SK-N-SH (cell line): ENCODE results near the gene CDC6. TPM values are rescaled to one million over a fixed set of nuclear protein-coding genes. Genes with fewer than 3 reads are reported as not detected.
A peak's percentile ranks its signal among the peaks of the same experiment; 100 is the strongest.

Source experiments
- CTCF ChIA-PET: fragments of 300-600, 350-600 bp; formaldehyde crosslinking; extraction: SDS; loops from one replicate; lab custom pipeline; 2021; lab: Yijun Ruan, JAX
- POLR2A ChIA-PET: fragments of 350-600 bp; sonication (Branson Sonifier 250); formaldehyde crosslinking; extraction: SDS; loops from one replicate; lab custom pipeline; 2020; ENCODE audit warnings: antibody characterized with exemption, inconsistent platforms; lab: Yijun Ruan, JAX
- DNase-seq: peaks from one replicate; pipeline ENCODE4 v3.0.0; 2012
- H2AFZ ChIP-seq: fragments of 200-600 bp; sonication (generic); 2 replicates; pipeline ENCODE4 v1.8.1; 2016; ENCODE audit warnings: antibody characterized with exemption, mild to moderate bottlenecking, low read depth
- H3F3A ChIP-seq: fragments of 200-600 bp; sonication (generic); replicated peaks from 2 replicates; pipeline ENCODE3; 2016; ENCODE audit warnings: antibody characterized with exemption, mild to moderate bottlenecking; ENCODE audit not compliant: insufficient read depth
- H3K27ac ChIP-seq, 2 experiments: fragments of 200-500 bp in 1 of 2; fragments of 200-600 bp in 1 of 2; sonication (Bioruptor generic) in 1 of 2; sonication (generic), shearing (Covaris generic) in 1 of 2; 2 replicates each; pipeline versions ENCODE4 v1.5.1 to v1.6.1; 2014 to 2016; ENCODE audit warnings: low read depth in 2 of 2, inconsistent platforms in 1 of 2, low read length in 1 of 2, mild to moderate bottlenecking in 1 of 2, mixed read lengths in 1 of 2
- H3K27me3 ChIP-seq: fragments of 200-600 bp; sonication (generic), shearing (Covaris generic); 2 replicates; pipeline ENCODE4 v1.6.1; 2016; ENCODE audit warnings: mixed run types; ENCODE audit not compliant: insufficient read depth
- H3K36me3 ChIP-seq, 2 experiments: fragments of 200-500 bp in 1 of 2; fragments of 200-600 bp in 1 of 2; sonication (Bioruptor generic) in 1 of 2; sonication (generic) in 1 of 2; replicated peaks in 1 of 2; 2 replicates each; pipeline versions ENCODE3 to v1.5.1; 2014 to 2016; ENCODE audit warnings: low read length in 1 of 2, mild to moderate bottlenecking in 1 of 2; ENCODE audit not compliant: insufficient read depth in 2 of 2, control insufficient read depth in 1 of 2
- H3K4me1 ChIP-seq, 2 experiments: fragments of 200-500 bp in 1 of 2; fragments of 200-600 bp in 1 of 2; sonication (Bioruptor generic) in 1 of 2; sonication (generic), shearing (Covaris generic) in 1 of 2; 2 replicates each; pipeline versions ENCODE4 v1.5.1 to v1.6.1; 2014 to 2016; ENCODE audit warnings: low read depth in 1 of 2, low read length in 1 of 2, mixed run types in 1 of 2; ENCODE audit not compliant: insufficient read depth in 2 of 2, control insufficient read depth in 1 of 2
- H3K4me2 ChIP-seq: fragments of 200-600 bp; sonication (generic), shearing (Covaris generic); 2 replicates; pipeline ENCODE4 v1.6.1; 2017; ENCODE audit warnings: mixed run types
- H3K4me3 ChIP-seq, 2 experiments: fragments of 200-500 bp in 1 of 2; fragments of 200-600 bp in 1 of 2; sonication (Bioruptor generic) in 1 of 2; sonication (generic), shearing (Covaris generic) in 1 of 2; 2 replicates each; pipeline versions ENCODE4 v1.5.1 to v1.8.1; 2014 to 2016; ENCODE audit warnings: low read depth in 2 of 2, inconsistent platforms in 1 of 2, low read length in 1 of 2, mild to moderate bottlenecking in 1 of 2, mixed read lengths in 1 of 2, moderate library complexity in 1 of 2
- H3K79me2 ChIP-seq: fragments of 200-600 bp; sonication (generic); 2 replicates; pipeline ENCODE4 v1.8.1; 2017; ENCODE audit warnings: mild to moderate bottlenecking; ENCODE audit not compliant: insufficient read depth
- H3K9ac ChIP-seq: fragments of 200-600 bp; sonication (generic); 2 replicates; pipeline ENCODE4 v1.6.1; 2017; ENCODE audit warnings: mixed run types
- H3K9me2 ChIP-seq: fragments of 200-600 bp; sonication (generic); 2 replicates; pipeline ENCODE4 v1.6.1; 2017; ENCODE audit warnings: mixed run types
- H3K9me3 ChIP-seq: fragments of 200-600 bp; sonication (generic); 2 replicates; pipeline ENCODE4 v1.6.1; 2017; ENCODE audit warnings: mixed run types, mild to moderate bottlenecking, moderate library complexity
- H4K20me1 ChIP-seq: fragments of 200-600 bp; sonication (generic); 2 replicates; pipeline ENCODE4 v1.6.1; 2017; ENCODE audit warnings: mild to moderate bottlenecking, mixed run types; ENCODE audit not compliant: insufficient read depth
- ELF1 ChIP-seq: IDR thresholded peaks from 2 replicates; pipeline ENCODE4 v1.4.0; 2012
- FOXJ3 ChIP-seq: sonication (generic); formaldehyde crosslinking; IDR thresholded peaks from 2 replicates; pipeline ENCODE4 v1.5.1; 2020; ENCODE audit warnings: mild to moderate bottlenecking, missing genetic modification reagents
- GABPA ChIP-seq: IDR thresholded peaks from 2 replicates; pipeline ENCODE4 v1.4.0; 2012; ENCODE audit warnings: low read depth, mild to moderate bottlenecking
- IRF3 ChIP-seq: fragments of 150-350 bp; IDR thresholded peaks from 2 replicates; pipeline ENCODE4 v1.6.1; 2016; ENCODE audit warnings: mild to moderate bottlenecking, low read depth, low read length
- MAX ChIP-seq: IDR thresholded peaks from 2 replicates; pipeline ENCODE4 v1.4.0; 2012; ENCODE audit warnings: low read depth
- MEF2A ChIP-seq: IDR thresholded peaks from 2 replicates; pipeline ENCODE4 v1.4.0; 2012; ENCODE audit warnings: low read depth, borderline replicate concordance
- MXI1 ChIP-seq: IDR thresholded peaks from 2 replicates; pipeline ENCODE4 v1.6.1; 2012; ENCODE audit warnings: mild to moderate bottlenecking, low read depth, low read length, improper control_type of control experiment
- NFIC ChIP-seq: IDR thresholded peaks from 2 replicates; pipeline ENCODE4 v1.4.0; 2012; ENCODE audit warnings: borderline replicate concordance
- PBX3 ChIP-seq: IDR thresholded peaks from 2 replicates; pipeline ENCODE4; 2012
- REST ChIP-seq: IDR thresholded peaks from 2 replicates; pipeline ENCODE4 v1.6.1; 2012; ENCODE audit warnings: mild to moderate bottlenecking, low read depth, low read length, moderate library complexity
- RFX5 ChIP-seq: IDR thresholded peaks from 2 replicates; pipeline ENCODE4 v1.6.1; 2012; ENCODE audit warnings: mild to moderate bottlenecking, improper control_type of control experiment, low read length
- TAF1 ChIP-seq: IDR thresholded peaks from 2 replicates; pipeline ENCODE4 v1.6.1; 2012; ENCODE audit warnings: low read depth, mild to moderate bottlenecking, low read length, moderate library complexity, borderline replicate concordance
- TCF12 ChIP-seq: IDR thresholded peaks from 2 replicates; pipeline ENCODE4 v1.4.0; 2012
- USF1 ChIP-seq: IDR thresholded peaks from 2 replicates; pipeline ENCODE4 v1.4.0; 2012; ENCODE audit warnings: low read depth, borderline replicate concordance
- USF2 ChIP-seq: fragments of 150-350 bp; IDR thresholded peaks from 2 replicates; pipeline ENCODE4 v1.6.1; 2017; ENCODE audit warnings: antibody characterized with exemption, low read length, low read depth, borderline replicate concordance
- YY1 ChIP-seq: IDR thresholded peaks from 2 replicates; pipeline ENCODE4 v1.4.0; 2012; ENCODE audit warnings: low read depth, mild to moderate bottlenecking
- WGBS: methylation state at CpG from one replicate; pipeline ENCODE4 v1.1.6; 2017; ENCODE audit warnings: low lambda C conversion rate; 5-methylcytosine and 5-hydroxymethylcytosine counted together
- polyA plus RNA-seq, 3 experiments: library from polyadenylated mRNA; depleted of rRNA; stranded (reverse); fragments of >200 nt; gene quantifications; 2 replicates each; pipeline ENCODE4 v1.2.3, GENCODE V29; 2012

CDC6 gene
- polyA plus RNA-seq, 1 of the 3 experiments (the other 2 are of a cell fraction): 12.7 TPM

- Histone ChIP-seq H3K27ac (peak overlapping the region; percentile 91 to 96), H3K9me2 (no peaks in the 10 kb centered on the region), H3K9me3 (no peaks in the 10 kb centered on the region), H3K4me2 (peak overlapping the region; percentile 95), H3K4me1 (peaks cover 73 to 91% of the 10 kb centered on the region in 2 experiments), H3K79me2 (peaks cover 96% of the 10 kb centered on the region), H3F3A (peaks cover 22% of the 10 kb centered on the region), H3K36me3 (no peaks in the 10 kb centered on the region), H3K9ac (peak overlapping the region; percentile 97), H3K27me3 (no peaks in the 10 kb centered on the region), H4K20me1 (peaks cover 64% of the 10 kb centered on the region), H2AFZ (no peak overlapping the region), H3K4me3 (peak overlapping the region; percentile 29 to 54)
- POLR2A ChIA-PET: interaction anchor here (0.8 to 1.3 kb wide), 3 partner anchors 11 to 80 kb away, joined by 3 read pairs; no protein-coding TSS in a partner anchor
- peak; percentile 63 for TF ChIP-seq USF2
- TF ChIP-seq MEF2A: no peak
- peak; percentile 85 for TF ChIP-seq GABPA
- 0 out of 2 replicates have a peak, but pooled peaks have one; percentile 24 for TF ChIP-seq TCF12
- no peak for TF ChIP-seq TAF1
- TF ChIP-seq ELF1: no peak
- no peak for TF ChIP-seq FOXJ3 (CRISPR knock-in tag)
- TF ChIP-seq REST: no peak
- TF ChIP-seq NFIC: 0 out of 2 replicates have a peak, but pooled peaks have one; percentile 14
- no peak for TF ChIP-seq YY1
- peak; percentile 75 for TF ChIP-seq MXI1
- peak; percentile 64; the same call in 1 of the 2 replicates for TF ChIP-seq MAX
- TF ChIP-seq USF1: peak; percentile 94
- TF ChIP-seq IRF3: no peak
- TF ChIP-seq PBX3: peak; percentile 85
- no peak for TF ChIP-seq RFX5
- CTCF ChIA-PET: interaction anchor here (0.6 to 57.6 kb wide), 3 partner anchors 15 to 174 kb away, joined by 3 to 1706 read pairs (median 1706); partner anchors contain the start of genes CDC6, GJD3 and RARA
- DNase-seq: peak; percentile 83
- 23% methylated on average over 15 of the region's 19 CpGs for WGBS
Observed at GRCh38 chr17:40322358-40323315, 35.0 kb downstream of the CDC6 start.
